AG04450 (cell line): Measurements from ENCODE around the gene SERPINA12. TPM values are rescaled to one million over a fixed set of nuclear protein-coding genes. Genes with fewer than 3 reads are reported as not detected.

Experiments
- CTCF ChIA-PET: fragments of 300-600, 350-600 bp; formaldehyde crosslinking; extraction: SDS; loops from one replicate; lab custom pipeline; 2022; ENCODE audit warnings: antibody characterized with exemption, inconsistent platforms; lab: Charles Lee
- POLR2A ChIA-PET: fragments of 350-600 bp; formaldehyde crosslinking; extraction: SDS; loops from one replicate; lab custom pipeline; 2021; ENCODE audit warnings: antibody characterized with exemption, inconsistent platforms; lab: Yijun Ruan, JAX
- DNase-seq: peaks from one replicate; pipeline ENCODE4 v3.0.0-alpha.2; 2011; ENCODE audit warnings: low read depth, low spot score
- H3K27ac ChIP-seq: one replicate; pipeline ENCODE4 v1.5.1; 2012; ENCODE audit warnings: low read depth, low read length, control low read depth
- H3K27me3 ChIP-seq: one replicate; pipeline ENCODE4 v1.6.0; 2012; ENCODE audit warnings: low read length; ENCODE audit not compliant: control insufficient read depth, insufficient read depth
- H3K4me3 ChIP-seq: 2 replicates; pipeline ENCODE4 v1.5.1; 2011; ENCODE audit warnings: mild to moderate bottlenecking, low read depth, low read length, control low read depth
- H3K9me3 ChIP-seq: 2 replicates; pipeline ENCODE4 v1.5.1; 2012; ENCODE audit warnings: low read length; ENCODE audit not compliant: control insufficient read depth, insufficient read depth
- polyA plus RNA-seq: library from polyadenylated mRNA; depleted of rRNA; stranded (reverse); fragments of >200 nt; gene quantifications from 2 replicates; pipeline ENCODE4 v1.2.3, GENCODE V29; 2011
- TF ChIP-seq, protein P1 (sequence below): IDR thresholded peaks from 2 replicates; pipeline ENCODE4 v1.5.1; 2011; ENCODE audit warnings: low read depth, low read length, control low read depth, inconsistent platforms

Gene SERPINA12
- polyA plus RNA-seq, 1 experiment: not detected

DNA sequence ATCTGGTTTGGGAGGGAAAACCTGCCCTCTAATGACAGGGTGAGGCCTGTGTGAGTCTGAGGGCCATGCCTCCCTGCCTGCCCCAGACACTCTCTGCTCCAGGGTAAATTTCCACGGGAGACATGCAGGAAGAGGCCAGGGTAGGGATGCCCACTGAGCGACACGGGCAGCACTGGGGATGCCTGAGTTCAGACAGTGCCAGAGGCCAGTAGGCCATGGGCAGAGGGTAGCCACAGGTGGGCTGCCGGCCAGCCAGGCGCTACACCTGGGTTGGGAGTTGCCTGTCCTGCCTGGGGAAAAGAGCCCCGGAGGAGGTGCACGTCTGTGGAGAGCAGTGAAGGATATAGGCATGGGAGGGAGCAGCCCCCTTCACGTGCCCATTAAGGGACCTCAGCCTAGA is 3.6 kb downstream of the SERPINA12 start:
- POLR2A ChIA-PET: no interaction called here
- H3K27ac ChIP-seq: no peak overlapping the region
- H3K27me3 ChIP-seq: peaks cover 3% of the 10 kb centered on the region
- CTCF ChIA-PET: interaction anchor here (2.9 kb wide), 1 partner anchor 20 kb away, joined by 19 read pairs; no protein-coding TSS in a partner anchor
- H3K9me3 ChIP-seq: no peaks in the 10 kb centered on the region
- TF ChIP-seq, protein P1, sequence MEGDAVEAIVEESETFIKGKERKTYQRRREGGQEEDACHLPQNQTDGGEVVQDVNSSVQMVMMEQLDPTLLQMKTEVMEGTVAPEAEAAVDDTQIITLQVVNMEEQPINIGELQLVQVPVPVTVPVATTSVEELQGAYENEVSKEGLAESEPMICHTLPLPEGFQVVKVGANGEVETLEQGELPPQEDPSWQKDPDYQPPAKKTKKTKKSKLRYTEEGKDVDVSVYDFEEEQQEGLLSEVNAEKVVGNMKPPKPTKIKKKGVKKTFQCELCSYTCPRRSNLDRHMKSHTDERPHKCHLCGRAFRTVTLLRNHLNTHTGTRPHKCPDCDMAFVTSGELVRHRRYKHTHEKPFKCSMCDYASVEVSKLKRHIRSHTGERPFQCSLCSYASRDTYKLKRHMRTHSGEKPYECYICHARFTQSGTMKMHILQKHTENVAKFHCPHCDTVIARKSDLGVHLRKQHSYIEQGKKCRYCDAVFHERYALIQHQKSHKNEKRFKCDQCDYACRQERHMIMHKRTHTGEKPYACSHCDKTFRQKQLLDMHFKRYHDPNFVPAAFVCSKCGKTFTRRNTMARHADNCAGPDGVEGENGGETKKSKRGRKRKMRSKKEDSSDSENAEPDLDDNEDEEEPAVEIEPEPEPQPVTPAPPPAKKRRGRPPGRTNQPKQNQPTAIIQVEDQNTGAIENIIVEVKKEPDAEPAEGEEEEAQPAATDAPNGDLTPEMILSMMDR: no peak
- no peak for DNase-seq
- no peak overlapping the region for H3K4me3 ChIP-seq

DNA sequence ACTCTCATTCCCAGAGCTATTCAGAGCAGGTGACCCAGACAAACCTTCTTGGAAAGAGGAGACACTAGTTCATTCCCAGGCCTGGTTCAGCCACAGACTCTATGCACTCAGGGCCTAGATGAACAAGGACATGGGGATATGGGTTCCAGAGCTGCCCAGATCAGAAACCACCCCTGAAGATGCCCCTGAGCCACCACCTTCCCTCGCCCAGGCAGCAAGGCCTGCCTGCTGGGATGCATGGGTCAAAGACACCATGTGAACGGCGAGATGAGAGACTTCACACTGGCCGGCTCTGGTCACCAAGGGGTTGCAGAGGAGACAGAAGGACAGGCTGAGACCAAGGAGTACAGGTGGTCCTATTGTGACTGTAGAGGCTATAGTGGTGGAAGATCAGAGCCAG is 4.1 kb downstream of the SERPINA12 start:
- DNase-seq: no peak
- no peak overlapping the region for H3K4me3 ChIP-seq
- TF ChIP-seq, protein P1: no peak
- peaks cover 3% of the 10 kb centered on the region for H3K27me3 ChIP-seq
- no peaks in the 10 kb centered on the region for H3K9me3 ChIP-seq
- ChIA-PET POLR2A (no interaction called here), CTCF (no interaction called here)
- H3K27ac ChIP-seq: no peak overlapping the region

GRCh38 chr14:94501588-94502516 is 7.4 kb downstream of the SERPINA12 start:
- TF ChIP-seq, protein P1: no peak
- POLR2A ChIA-PET: no interaction called here

GRCh38 chr14:94500264-94500663 is 9.0 kb downstream of the SERPINA12 start:
- H3K4me3 ChIP-seq: no peak overlapping the region
- TF ChIP-seq, protein P1: no peak
- no peaks in the 10 kb centered on the region for H3K9me3 ChIP-seq
- no peak overlapping the region for H3K27ac ChIP-seq
- POLR2A ChIA-PET: no interaction called here
- no peak for DNase-seq
- CTCF ChIA-PET: interaction anchor here (1.3 kb wide), 1 partner anchor 14 kb away, joined by 6 read pairs; no protein-coding TSS in a partner anchor
- peaks cover 3% of the 10 kb centered on the region for H3K27me3 ChIP-seq

More at GRCh38 chr14:94501588-94502516, 7.4 kb downstream of the SERPINA12 start:
- Histone ChIP-seq H3K9me3 (no peaks in the 10 kb centered on the region), H3K27ac (no peak overlapping the region), H3K4me3 (no peak overlapping the region), H3K27me3 (peaks cover 3% of the 10 kb centered on the region)
- CTCF ChIA-PET: interaction anchor here (1.1 kb wide), 1 partner anchor 15 kb away, joined by 3 read pairs; no protein-coding TSS in a partner anchor
- no peak for DNase-seq

GRCh38 chr14:94499673-94500072 is 9.6 kb downstream of the SERPINA12 start:
- POLR2A ChIA-PET: no interaction called here
- DNase-seq: no peak
- no peak overlapping the region for H3K27ac ChIP-seq
- H3K9me3 ChIP-seq: no peaks in the 10 kb centered on the region
- CTCF ChIA-PET: interaction anchor here (6.1 kb wide), 1 partner anchor 13 kb away, joined by 50 read pairs; no protein-coding TSS in a partner anchor
- H3K27me3 ChIP-seq: peaks cover 3% of the 10 kb centered on the region
- H3K4me3 ChIP-seq: no peak overlapping the region
- TF ChIP-seq, protein P1: no peak
